K562 (cell line): Measurements from ENCODE around the gene TPM4. TPM values are rescaled to one million over a fixed set of nuclear protein-coding genes. Genes with fewer than 3 reads are reported as not detected.

Source experiments
- ATAC-seq: fragments of 200-7000 bp; cut with Tn5 transposase; 3 replicates; pipeline ENCODE4 v1.9.1; 2020; ENCODE audit warnings: moderate library complexity
- BruUV-seq: library from RNA; stranded (reverse); fragments of 400-500 nt; replicated peaks from 2 replicates; lab custom pipeline; 2021; lab: Mats Ljungman, UMichigan
- CTCF ChIA-PET: fragments of 300-600 bp; formaldehyde crosslinking; extraction: SDS; loops from one replicate; lab custom pipeline; 2021; ENCODE audit warnings: low intra/inter-chr PET ratio; lab: Yijun Ruan, JAX
- POLR2A ChIA-PET: fragments of 300-600, 350-650 bp; sonication (Branson Sonifier 250); formaldehyde crosslinking; extraction: SDS; loops from one replicate; lab custom pipeline; 2021; ENCODE audit warnings: antibody characterized with exemption, inconsistent platforms; lab: Yijun Ruan, JAX
- DNase-seq, 4 experiments: peaks; one replicate each; pipeline versions ENCODE4 v3.0.0 to v3.0.0-alpha.2; 2011 to 2018; ENCODE audit warnings: low spot score in 3 of 4, mixed read lengths in 3 of 4; ENCODE audit errors: extremely low read depth in 1 of 4
- FAIRE-seq: peaks from 2 replicates; lab custom pipeline; 2011; peaks lifted over from hg19 to GRCh38; lab: Jason Lieb, UNC
- H2AFZ ChIP-seq: 2 replicates; pipeline ENCODE4 v1.6.0; 2011; ENCODE audit warnings: low read depth, low read length, control low read depth, inconsistent platforms
- H3K27ac ChIP-seq: fragments of 200-600 bp; 3 replicates; pipeline ENCODE4 v1.8.0; 2011; ENCODE audit warnings: low read depth, mild to moderate bottlenecking, control low read depth, inconsistent platforms, low read length, moderate library complexity, mixed read lengths; ENCODE audit errors: extremely low read depth
- H3K27me3 ChIP-seq, 2 experiments: fragments of 300-600 bp in 1 of 2; 2 replicates in 1 of 2; 3 replicates in 1 of 2; pipeline versions ENCODE4 v1.6.0 to v1.8.0; 2011; ENCODE audit warnings: inconsistent platforms in 2 of 2, low read length in 2 of 2, mild to moderate bottlenecking in 1 of 2, mixed read lengths in 1 of 2, moderate library complexity in 1 of 2; ENCODE audit not compliant: control insufficient read depth in 2 of 2, insufficient read depth in 2 of 2
- H3K36me3 ChIP-seq: fragments of 300-600 bp; 3 replicates; pipeline ENCODE4 v1.8.0; 2011; ENCODE audit warnings: mild to moderate bottlenecking, low read length, inconsistent platforms; ENCODE audit not compliant: control insufficient read depth, insufficient read depth
- H3K4me1 ChIP-seq, 2 experiments: fragments of 200-600 bp in 1 of 2; replicated peaks in 1 of 2; 2 replicates in 1 of 2; 3 replicates in 1 of 2; pipeline versions ENCODE4 v1.5.1 to v1.8.0; 2011; ENCODE audit warnings: inconsistent platforms in 2 of 2, low read length in 2 of 2, mild to moderate bottlenecking in 1 of 2, mixed read lengths in 1 of 2, moderate library complexity in 1 of 2; ENCODE audit not compliant: control insufficient read depth in 2 of 2, insufficient read depth in 2 of 2
- H3K4me2 ChIP-seq: 2 replicates; pipeline ENCODE4 v1.6.1; 2011; ENCODE audit warnings: low read length, control low read depth, inconsistent platforms, mixed read lengths; ENCODE audit not compliant: insufficient read depth
- H3K4me3 ChIP-seq: fragments of 200-600 bp; sonication (generic), shearing (Covaris generic); 2 replicates; pipeline ENCODE4 v1.5.1; 2016; ENCODE audit warnings: control low read depth, inconsistent platforms
- H3K79me2 ChIP-seq: fragments of 200-600 bp; 3 replicates; pipeline ENCODE4 v1.8.0; 2011; ENCODE audit warnings: low read length, inconsistent platforms; ENCODE audit not compliant: control insufficient read depth, insufficient read depth
- H3K9ac ChIP-seq, 2 experiments: 2 replicates each; pipeline versions ENCODE4 v1.6.0 to v1.6.1; 2011; ENCODE audit warnings: low read depth in 2 of 2, low read length in 2 of 2, control low read depth in 1 of 2, inconsistent platforms in 1 of 2, mild to moderate bottlenecking in 1 of 2, mixed read lengths in 1 of 2; ENCODE audit not compliant: insufficient read depth in 1 of 2
- H3K9me1 ChIP-seq: one replicate; pipeline ENCODE4 v1.6.0; 2011; ENCODE audit warnings: inconsistent platforms, mild to moderate bottlenecking, low read length, moderate library complexity; ENCODE audit not compliant: control insufficient read depth, insufficient read depth
- H3K9me3 ChIP-seq: replicated peaks from 2 replicates; pipeline ENCODE4 v1.5.1; 2011; ENCODE audit warnings: low read depth, low read length, inconsistent platforms; ENCODE audit not compliant: control insufficient read depth, insufficient read depth
- H4K20me1 ChIP-seq: replicated peaks from 2 replicates; pipeline ENCODE4 v1.6.1; 2011; ENCODE audit warnings: low read length, inconsistent platforms, mixed read lengths; ENCODE audit not compliant: control insufficient read depth, insufficient read depth
- BRD4 ChIP-seq: fragments of 200-600 bp; sonication (generic); IDR thresholded peaks from 2 replicates; pipeline ENCODE4 v1.6.1; 2017; ENCODE audit warnings: inconsistent platforms
- CBFA2T3 ChIP-seq: fragments of 450-650 bp; IDR thresholded peaks from 2 replicates; pipeline ENCODE4 v1.6.1; 2017
- DDX20 ChIP-seq: fragments of 450-650 bp; IDR thresholded peaks from 2 replicates; pipeline ENCODE4 v1.6.1; 2016; ENCODE audit warnings: missing genetic modification characterization, low read depth, mild to moderate bottlenecking, missing compliant biosample characterization, moderate library complexity
- DEAF1 ChIP-seq: fragments of 450-650 bp; formaldehyde crosslinking; IDR thresholded peaks from 2 replicates; pipeline ENCODE4 v1.4.0; 2020; ENCODE audit warnings: mild to moderate bottlenecking, moderate library complexity
- E2F5 ChIP-seq: sonication (generic); formaldehyde crosslinking; IDR thresholded peaks from 2 replicates; pipeline ENCODE4 v1.8.0; 2022; ENCODE audit warnings: mild to moderate bottlenecking, missing genetic modification reagents
- GTF3C2 ChIP-seq: IDR thresholded peaks from 3 replicates; pipeline ENCODE4 v1.6.1; 2011; ENCODE audit warnings: borderline replicate concordance, mild to moderate bottlenecking, moderate library complexity; ENCODE audit not compliant: insufficient read length; ENCODE audit errors: extremely low read depth
- NCOA4 ChIP-seq: fragments of 450-650 bp; IDR thresholded peaks from 2 replicates; pipeline ENCODE4 v1.6.1; 2018; ENCODE audit warnings: mild to moderate bottlenecking; ENCODE audit not compliant: partially characterized antibody
- NFIX ChIP-seq: fragments of 250-450 bp; sonication (Bioruptor Pico); IDR thresholded peaks from 2 replicates; pipeline ENCODE4 v1.4.0; 2020; ENCODE audit warnings: low read depth, mild to moderate bottlenecking, moderate library complexity
- POU5F1 ChIP-seq: fragments of 150-350 bp; IDR thresholded peaks from 2 replicates; pipeline ENCODE4 v1.6.1; 2014; ENCODE audit warnings: borderline replicate concordance, low read length, low read depth, mild to moderate bottlenecking; ENCODE audit not compliant: partially characterized antibody
- PRPF4 ChIP-seq: fragments of 200-400 bp; formaldehyde crosslinking; IDR thresholded peaks from one replicate; pipeline ENCODE4 v1.6.1; 2017; ENCODE audit warnings: low read length, low read depth, mild to moderate bottlenecking; ENCODE audit not compliant: insufficient read depth, poor library complexity, severe bottlenecking
- RAD21 ChIP-seq, 2 experiments: fragments of 250-450 bp in 1 of 2; fragments of 450-650 bp in 1 of 2; sonication (Bioruptor Pico) in 1 of 2; formaldehyde crosslinking in 1 of 2; IDR thresholded peaks in 1 of 2; conservative IDR thresholded peaks in 1 of 2; 2 replicates each; pipeline versions ENCODE4 v1.4.0 to v1.8.0; 2020 to 2022; ENCODE audit warnings: mild to moderate bottlenecking in 2 of 2, moderate library complexity in 1 of 2
- RB1 ChIP-seq: fragments of 450-650 bp; IDR thresholded peaks from 2 replicates; pipeline ENCODE4 v1.6.1; 2017; ENCODE audit warnings: low read depth, mild to moderate bottlenecking
- SNAPC5 ChIP-seq: fragments of 250-450 bp; sonication (Bioruptor Pico); IDR thresholded peaks from 2 replicates; pipeline ENCODE4 v1.8.0; 2021; ENCODE audit warnings: moderate library complexity, mild to moderate bottlenecking, inconsistent platforms
- TAF9B ChIP-seq: fragments of 450-650 bp; IDR thresholded peaks from 2 replicates; pipeline ENCODE4 v1.6.1; 2018; ENCODE audit warnings: mild to moderate bottlenecking; ENCODE audit not compliant: partially characterized antibody
- ZC3H8 ChIP-seq: fragments of 450-650 bp; IDR thresholded peaks from 2 replicates; pipeline ENCODE4 v1.6.1; 2017
- ZKSCAN3 ChIP-seq: fragments of 250-450 bp; sonication (Bioruptor Pico); IDR thresholded peaks from 2 replicates; pipeline ENCODE4 v1.4.0; 2020
- ZNF12 ChIP-seq: sonication (generic); formaldehyde crosslinking; IDR thresholded peaks from 2 replicates; pipeline ENCODE4 v1.4.0; 2020; ENCODE audit warnings: mild to moderate bottlenecking, missing genetic modification reagents
- WGBS: fragments of 100-300 bp; shearing (Covaris generic); methylation state at CpG from one replicate; pipeline ENCODE4 v1.1.6; 2016; ENCODE audit warnings: low coverage, mixed read lengths; ENCODE audit not compliant: insufficient coverage; ENCODE audit errors: missing lambda C conversion rate; 5-methylcytosine and 5-hydroxymethylcytosine counted together
- in situ Hi-C: fragments of 300-500 bp; cut with MboI; formaldehyde crosslinking; loops from 4 replicates; pipeline ENCODE4 v1.15.0; 2018; ENCODE audit warnings: inconsistent platforms, mixed read lengths
- intact Hi-C: fragments of 100-400 bp; cut with micrococcal nuclease; formaldehyde crosslinking; loops from 2 replicates; pipeline ENCODE4 v1.14.2; 2022
- polyA plus RNA-seq, 8 experiments: library from polyadenylated mRNA; depleted of rRNA in 4 of 8; stranded (reverse) in 5 of 8; unstranded in 3 of 8; fragments of >200 nt; fragmentation: Nextera tagmentation in 2 of 8; fragmentation: Illumina TruSeq in 1 of 8; extraction: Ambion mirVana in 2 of 8; extraction: Trizol in 1 of 8; gene quantifications; 2 replicates each; pipeline versions ENCODE4 v1.2.1 to v1.2.3, GENCODE V29; 2011 to 2014; ENCODE audit warnings: inconsistent platforms in 1 of 8, missing spikeins in 1 of 8
- total RNA-seq, 7 experiments: library from RNA; depleted of rRNA in 6 of 7; stranded (reverse); fragments of >200 nt in 6 of 7; fragmentation: Illumina TruSeq in 2 of 7; extraction: Trizol in 2 of 7; gene quantifications; 2 replicates each; pipeline versions ENCODE4 v1.2.1 to v1.2.3, GENCODE V29; 2011 to 2021; ENCODE audit warnings: low replicate concordance in 1 of 7

The TPM4 gene
- total and polyA plus RNA-seq, 9 of the 15 experiments (the other 6 are each of a cell fraction or from before 2014, with no cell fraction given): 28.1 to 111 (median 77.4) TPM

- Histone ChIP-seq H3K9ac (no peak overlapping the region), H4K20me1 (peaks cover 5% of the 10 kb centered on the region), H3K27ac (no peak overlapping the region), H3K4me1 (peaks cover 30 to 49% of the 10 kb centered on the region in 2 experiments), H2AFZ (no peak overlapping the region), H3K79me2 (peaks cover 14% of the 10 kb centered on the region; the same call in 1 of the 3 replicates), H3K9me3 (no peaks in the 10 kb centered on the region), H3K36me3 (no peaks in the 10 kb centered on the region), H3K9me1 (no peaks in the 10 kb centered on the region), H3K4me2 (no peak overlapping the region), H3K27me3 (no peaks in the 10 kb centered on the region), H3K4me3 (no peak overlapping the region)
- ChIA-PET POLR2A (interaction anchor here (0.7 to 1.4 kb wide), 6 partner anchors 9 to 25 kb away, joined by 3 to 8 read pairs (median 3); no protein-coding TSS in a partner anchor), CTCF (no interaction called here)
- DNase-seq (no peak), FAIRE-seq (no peak), ATAC-seq (no peak)
- BruUV-seq: no TSS peak
- 91% methylated on average over 4 of the region's 7 CpGs for WGBS
- in situ Hi-C loops: no loop called here
- intact Hi-C loops: no loop called here
- TF ChIP-seq POU5F1 (no peak), TAF9B (no peak), RAD21 (CRISPR knock-in tag; conservative IDR thresholded peaks at IDR 0.05 in 1 of 2, IDR thresholded peaks at IDR 0.05 in 1 of 2) (no peak), ZC3H8 (no peak), CBFA2T3 (no peak), SNAPC5 (CRISPR knock-in tag) (no peak), ZNF12 (CRISPR knock-in tag) (no peak), RB1 (no peak), NCOA4 (no peak), NFIX (CRISPR knock-in tag) (no peak), E2F5 (CRISPR knock-in tag) (no peak), PRPF4 (no peak), DEAF1 (CRISPR knock-in tag) (no peak), GTF3C2 (no peak), ZKSCAN3 (CRISPR knock-in tag) (no peak), DDX20 (tag) (no peak), BRD4 (no peak)
Observed at GRCh38 chr19:16073481-16073880, 2.8 kb upstream of the TPM4 start.
